Measurements from ENCODE around the gene VASH2. TPM values are rescaled to one million over a fixed set of nuclear protein-coding genes. Genes with fewer than 3 reads are reported as not detected.

VASH2 gene
- total and polyA plus RNA-seq, 2 of the 8 experiments (the other 6 are each of a cell fraction or from before 2014, with no cell fraction given) = 44.0 to 187 TPM

DNA sequence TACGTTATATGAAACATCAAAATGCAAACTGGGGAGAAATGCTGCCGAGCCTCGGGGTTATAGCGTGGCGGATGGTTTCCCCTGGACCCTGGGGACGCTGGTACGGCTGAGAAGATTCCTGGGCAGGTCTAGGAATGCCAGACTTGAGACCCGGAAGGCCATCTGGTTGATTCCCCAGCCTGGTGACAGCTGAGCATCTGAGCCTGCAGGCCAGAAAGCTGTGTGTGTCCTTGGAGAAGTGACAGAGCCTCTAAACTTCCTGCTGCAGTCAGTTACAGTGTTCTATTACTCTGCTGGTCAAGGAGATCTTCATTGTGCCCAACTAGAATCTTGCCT lies 2.3 kb downstream of the VASH2 start:
- Histone ChIP-seq H3K9ac (replicated peaks in 1 of 4; ENCODE audit: extremely low read depth in 1 of 4, low read depth in 3 of 4, low read length in 3 of 4) (no peak overlapping the region; a peak in 1 of 7 replicates), H2AFZ (ENCODE audit: low read length) (no peak overlapping the region), H4K5ac (ENCODE audit: insufficient read length, low read depth, low read length) (no peak overlapping the region), H2BK5ac (ENCODE audit: low read depth, low read length) (0 out of 2 replicates have a peak overlapping the region, but pooled peaks have one; percentile 27), H2BK15ac (ENCODE audit: low read length) (no peak overlapping the region), H4K91ac (replicated peaks; ENCODE audit: insufficient read length, low read length) (no peak overlapping the region), H3K4me2 (ENCODE audit: insufficient read depth in 1 of 2, low read depth in 2 of 2, low read length in 2 of 2) (peak overlapping the region; percentile 81 to 86), H3K23me2 (ENCODE audit: low read depth, low read length) (peaks cover 15% of the 10 kb centered on the region), H2AK5ac (ENCODE audit: low read depth, low read length) (no peak overlapping the region), H3K27ac (ENCODE audit: low read depth, low read length) (no peak overlapping the region), H3K79me1 (ENCODE audit: low read depth, low read length) (peaks cover 5% of the 10 kb centered on the region; the same call in 1 of the 2 replicates), H3K14ac (ENCODE audit: insufficient read length) (no peak overlapping the region), H3K18ac (ENCODE audit: extremely low read depth, low read length) (no peak overlapping the region), H4K8ac (ENCODE audit: extremely low read depth, insufficient read depth, low read length) (no peak overlapping the region), H2BK20ac (ENCODE audit: low read length) (no peak overlapping the region), H2BK12ac (ENCODE audit: low read depth, low read length) (no peak overlapping the region), H3K4me1 (replicated peaks in 1 of 4; ENCODE audit: control insufficient read depth in 3 of 4, insufficient read depth in 4 of 4, low read length in 3 of 4) (peaks cover 4 to 23% (median 13%) of the 10 kb centered on the region in 4 experiments), H3K36me3 (ENCODE audit: control insufficient read depth in 2 of 4, insufficient read depth in 4 of 4, low read length in 3 of 4) (peaks cover 26 to 60% (median 45%) of the 10 kb centered on the region in 4 experiments), H2BK120ac (replicated peaks; ENCODE audit: low read depth, low read length) (no peak overlapping the region), H3K27me3 (replicated peaks in 1 of 4; ENCODE audit: control insufficient read depth in 3 of 4, extremely low read depth in 1 of 4, insufficient read depth in 3 of 4, low read length in 3 of 4) (peaks cover 0 to 4% (median 0%) of the 10 kb centered on the region in 4 experiments; a peak in 1 of 7 replicates), H3K4me3 (ENCODE audit: extremely low read depth in 1 of 4, insufficient read depth in 2 of 4, low read depth in 3 of 4, low read length in 4 of 4) (peak overlapping the region; percentile 55 to 95 (median 94); a peak in 7 of 8 replicates), H4K20me1 (replicated peaks in 1 of 2; ENCODE audit: control insufficient read depth in 1 of 2, insufficient read depth in 2 of 2, low read length in 2 of 2) (peaks cover 10 to 11% of the 10 kb centered on the region in 2 experiments), H3K9me3 (ENCODE audit: insufficient read depth in 2 of 2, low read depth in 1 of 2, low read length in 1 of 2) (no peaks in the 10 kb centered on the region), H3K79me2 (ENCODE audit: control insufficient read depth in 1 of 2, insufficient read depth in 2 of 2, low read length in 2 of 2) (peaks cover 5 to 69% of the 10 kb centered on the region in 2 experiments; a peak in 3 of 4 replicates), H3K4ac (replicated peaks; ENCODE audit: insufficient read length, low read depth, low read length) (no peak overlapping the region), H3K56ac (replicated peaks; ENCODE audit: insufficient read length, low read depth, low read length) (no peak overlapping the region), H3K23ac (ENCODE audit: insufficient read length) (no peak overlapping the region)
- DNase-seq (ENCODE audit: low read depth in 1 of 2, low spot score in 2 of 2) (no peak), FAIRE-seq (no peak)
- CTCF ChIA-PET (ENCODE audit: partially characterized antibody) = interaction anchor here (1.2 to 4.3 kb wide), 4 partner anchors 14 to 476 kb away, joined by 4 to 52 read pairs (median 8); no protein-coding TSS in a partner anchor
- WGBS, 2 experiments (ENCODE audit: extremely low coverage in 1 of 2, insufficient coverage in 1 of 2, insufficient read length in 1 of 2, insufficient replicate concordance in 2 of 2, low coverage in 1 of 2, low lambda C conversion rate in 2 of 2, missing lambda C conversion rate in 1 of 2) = 82% methylated on average over 8 of the region's 8 CpGs; no CpG with 5 or more reads in 1 of the 2 experiments
- POLR2A ChIA-PET (ENCODE audit: partially characterized antibody) = interaction anchor here (0.7 to 9.3 kb wide), 11 partner anchors 11 to 115 kb away, joined by 3 to 172 read pairs (median 12); no protein-coding TSS in a partner anchor
- TF ChIP-seq CHD2 (IDR thresholded peaks at IDR 0.05; ENCODE audit: low read length) (no peak), EGR1 (IDR thresholded peaks at IDR 0.05; ENCODE audit: borderline replicate concordance, low read depth, low read length) (no peak), POLR2AphosphoS5 (IDR thresholded peaks at IDR 0.05; ENCODE audit: low read depth, low read length) (no peak), RXRA (IDR thresholded peaks at IDR 0.05; ENCODE audit: insufficient read depth, low read depth, low read length) (no peak), JUND (IDR thresholded peaks at IDR 0.05; ENCODE audit: low read length) (no peak), POLR2A (IDR thresholded peaks at IDR 0.05; ENCODE audit: control extremely low read depth in 1 of 2, low read depth in 2 of 2, low read length in 2 of 2) (no peak; a peak in 1 of 3 replicates), CBX8 (IDR thresholded peaks at IDR 0.05; ENCODE audit: borderline replicate concordance, low read depth, low read length) (no peak), BRCA1 (IDR thresholded peaks at IDR 0.05; ENCODE audit: low read depth, low read length) (no peak), SRF (IDR thresholded peaks at IDR 0.05; ENCODE audit: low read depth, low read length) (no peak), BACH1 (IDR thresholded peaks at IDR 0.05; ENCODE audit: low read length) (no peak), GABPA (IDR thresholded peaks at IDR 0.05; ENCODE audit: borderline replicate concordance, insufficient read depth, low read length) (no peak), CREB1 (IDR thresholded peaks at IDR 0.05) (no peak), KDM5A (IDR thresholded peaks at IDR 0.05; ENCODE audit: low read length) (no peak), POU5F1 (IDR thresholded peaks at IDR 0.05; ENCODE audit: low read depth, low read length) (no peak), EZH2 (IDR thresholded peaks at IDR 0.05; ENCODE audit: low read depth, low read length, severe bottlenecking) (no peak)
- TF ChIP-seq, protein P1, sequence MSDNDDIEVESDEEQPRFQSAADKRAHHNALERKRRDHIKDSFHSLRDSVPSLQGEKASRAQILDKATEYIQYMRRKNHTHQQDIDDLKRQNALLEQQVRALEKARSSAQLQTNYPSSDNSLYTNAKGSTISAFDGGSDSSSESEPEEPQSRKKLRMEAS (IDR thresholded peaks at IDR 0.05) = no peak
